CD4-positive, alpha-beta T cell treated with Interleukin-17A for 4 hours (primary cell): ENCODE results near the gene BRSK2.

ENCODE experiments used
- DNase-seq: peaks from one replicate; pipeline ENCODE4 v3.0.0-alpha.2; 2020; ENCODE audit warnings: mixed read lengths

Gene BRSK2

DNA sequence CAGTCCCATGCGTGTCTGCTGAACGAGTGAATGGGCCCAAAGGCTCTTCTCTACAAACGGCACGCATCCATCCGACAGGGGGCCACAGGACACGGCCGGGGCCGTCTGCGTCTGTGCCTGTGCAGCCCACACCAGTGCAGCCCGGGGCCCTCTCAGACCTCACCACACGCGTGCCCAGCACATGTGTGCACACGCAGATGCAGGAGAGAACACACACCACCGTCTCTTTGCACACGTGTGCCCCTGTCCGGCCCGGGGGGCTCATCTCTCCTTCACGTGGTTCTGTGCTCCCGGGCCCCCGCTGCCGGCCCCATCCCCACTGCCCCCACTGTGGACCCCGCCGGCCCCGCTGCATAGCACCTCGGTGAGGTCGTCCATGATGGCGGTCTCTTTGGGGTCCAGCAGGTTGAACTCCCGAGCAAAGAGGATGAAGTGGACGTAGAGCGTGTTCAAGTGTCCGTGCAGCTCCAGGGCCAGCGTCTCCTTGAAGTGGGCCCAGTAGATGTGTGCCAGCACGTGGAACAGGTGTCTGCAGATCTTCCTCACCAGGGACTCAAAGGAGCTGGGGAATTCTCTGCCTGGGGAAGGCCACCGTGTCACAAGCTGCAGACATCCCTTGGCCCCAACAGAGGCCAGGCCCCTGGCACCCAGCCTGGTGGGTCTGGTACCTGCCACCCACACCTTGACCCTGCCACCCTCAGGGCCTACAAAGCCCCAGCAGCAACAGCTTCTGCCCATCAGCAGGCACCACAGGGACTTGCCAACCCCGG lies 80.4 kb downstream of the BRSK2 start:
- no peak for DNase-seq

DNA sequence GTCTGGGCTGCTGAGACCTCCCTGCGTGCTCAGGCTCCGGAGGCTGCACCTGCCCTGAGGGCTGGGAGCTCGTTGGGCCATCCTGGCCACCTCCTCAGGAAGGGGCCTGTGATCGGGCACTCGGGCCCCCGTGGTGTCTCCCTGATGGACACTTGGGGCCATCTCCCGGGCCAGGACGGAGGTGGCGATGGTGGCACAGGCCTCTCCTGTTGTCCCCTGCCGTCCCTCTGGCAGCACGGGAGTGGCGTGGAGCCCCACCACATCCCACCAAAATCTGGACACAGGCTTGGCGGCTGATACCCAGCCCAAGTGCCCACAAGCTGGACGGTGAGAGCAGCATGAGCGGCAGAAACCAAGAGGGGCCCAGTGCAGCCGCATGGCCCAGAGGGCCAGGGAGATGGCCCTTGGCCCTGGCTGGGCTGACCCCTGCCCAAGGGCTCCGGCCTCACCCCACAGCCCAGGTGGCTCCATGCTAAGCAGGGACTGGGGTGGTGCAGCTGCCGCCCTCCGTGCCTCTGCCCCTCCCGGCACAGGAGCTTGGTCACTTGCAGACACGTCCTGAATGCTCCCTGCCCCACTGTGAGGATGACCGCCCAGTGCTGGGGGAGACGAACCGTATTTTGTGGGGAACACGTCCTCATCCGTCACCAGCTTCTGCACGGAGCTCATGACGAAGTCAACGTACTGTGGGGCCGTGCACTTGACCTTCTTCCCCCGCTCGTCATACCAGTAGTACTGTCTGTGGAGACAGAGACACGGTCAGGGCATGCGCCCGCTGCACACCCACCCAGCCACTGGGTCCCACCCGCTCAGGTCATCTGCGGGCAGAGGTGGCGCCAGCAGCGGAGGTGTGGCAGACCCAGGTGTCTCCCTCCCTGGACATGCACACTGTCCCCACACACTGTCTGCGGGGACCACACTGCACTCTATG lies 81.2 kb downstream of the BRSK2 start:
- DNase-seq, result no peak

DNA sequence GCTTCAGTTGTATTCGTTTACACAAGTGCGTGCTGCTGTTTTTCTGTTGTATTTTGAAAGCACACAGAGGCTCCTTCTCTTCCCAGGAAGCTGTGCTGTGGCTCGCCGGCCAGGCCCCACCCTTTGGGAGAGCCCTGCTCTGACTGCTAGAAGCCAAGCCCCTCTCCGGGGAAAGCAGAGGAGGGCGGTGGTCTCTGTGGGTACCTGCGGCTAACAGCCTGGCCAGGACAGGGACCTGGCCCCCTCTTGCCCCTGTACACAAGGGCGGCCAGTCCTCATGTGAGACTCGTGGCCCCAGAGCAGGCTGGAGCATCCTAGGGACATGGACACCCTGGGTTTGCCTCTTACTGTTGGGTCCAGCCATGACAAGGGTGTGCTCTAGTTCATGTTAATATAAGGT lies 82.0 kb downstream of the BRSK2 start:
- DNase-seq, result no peak

DNA sequence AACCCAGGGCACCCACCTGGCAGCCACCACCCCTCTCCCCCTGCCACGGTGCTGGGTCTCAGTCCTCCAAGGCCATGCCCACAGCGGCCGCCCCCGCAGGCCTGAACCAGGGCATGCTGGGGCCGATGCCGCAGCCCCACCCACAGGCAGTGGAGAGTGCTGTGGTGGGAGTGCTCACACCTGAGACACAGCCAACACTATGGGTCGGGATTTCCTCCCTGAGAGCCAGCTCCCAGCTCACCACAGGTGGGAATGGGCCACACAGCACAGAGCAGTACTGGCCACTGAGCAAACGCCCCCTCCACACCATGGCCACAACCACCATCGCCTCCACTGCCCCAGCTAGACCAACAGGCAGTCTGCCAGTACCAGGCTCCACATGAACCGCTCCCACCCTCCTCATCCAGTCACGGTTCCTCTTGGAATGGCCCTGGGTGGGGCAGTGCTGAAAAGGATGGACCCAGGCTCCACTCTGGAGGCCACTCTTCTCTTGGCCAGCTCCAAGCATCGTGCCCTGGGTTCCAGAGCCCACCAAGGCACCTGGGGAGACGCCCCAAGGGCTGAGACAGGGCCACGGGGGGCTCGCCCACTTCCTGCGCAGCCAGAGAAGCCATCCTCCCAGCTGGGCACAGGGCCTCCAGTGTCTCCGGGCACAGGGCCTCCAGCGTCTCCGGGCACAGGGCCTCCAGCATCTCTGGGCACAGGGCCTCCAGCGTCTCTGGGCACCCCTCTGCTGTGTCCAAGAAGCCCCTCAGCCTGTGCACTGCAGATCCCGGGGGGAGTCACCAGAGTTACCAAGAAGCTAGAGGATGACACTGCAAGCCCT lies 82.7 kb downstream of the BRSK2 start:
- no peak for DNase-seq

DNA sequence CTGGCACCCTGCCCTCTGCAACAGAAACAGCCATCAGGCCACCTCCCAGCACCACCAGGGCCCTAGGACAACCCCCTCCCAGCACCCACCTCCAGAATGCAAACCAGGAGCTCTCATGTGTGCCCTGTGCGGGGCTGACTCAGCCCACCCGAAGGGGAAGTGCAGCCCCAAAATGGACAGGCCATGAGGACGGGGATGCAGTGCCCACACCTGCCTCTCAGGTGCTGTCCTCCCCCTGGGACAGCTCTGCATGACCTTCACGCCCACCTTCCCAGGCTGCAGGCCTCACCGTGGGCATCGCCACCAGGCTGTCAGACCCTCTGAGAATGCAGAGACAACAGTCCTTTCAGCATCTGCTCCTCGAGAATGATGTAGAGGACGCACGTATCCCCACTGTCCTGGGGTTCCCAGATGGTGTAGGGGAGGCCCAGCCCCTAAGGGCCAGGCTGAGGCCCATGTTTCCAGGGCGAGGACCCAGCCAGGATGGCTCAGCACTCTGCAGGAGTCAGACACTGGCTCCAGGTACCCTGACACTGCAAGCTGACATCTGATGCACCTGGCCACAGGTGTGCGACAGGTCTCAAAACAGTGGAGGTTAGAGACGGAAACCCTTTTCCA lies 83.4 kb downstream of the BRSK2 start:
- DNase-seq, result no peak

DNA sequence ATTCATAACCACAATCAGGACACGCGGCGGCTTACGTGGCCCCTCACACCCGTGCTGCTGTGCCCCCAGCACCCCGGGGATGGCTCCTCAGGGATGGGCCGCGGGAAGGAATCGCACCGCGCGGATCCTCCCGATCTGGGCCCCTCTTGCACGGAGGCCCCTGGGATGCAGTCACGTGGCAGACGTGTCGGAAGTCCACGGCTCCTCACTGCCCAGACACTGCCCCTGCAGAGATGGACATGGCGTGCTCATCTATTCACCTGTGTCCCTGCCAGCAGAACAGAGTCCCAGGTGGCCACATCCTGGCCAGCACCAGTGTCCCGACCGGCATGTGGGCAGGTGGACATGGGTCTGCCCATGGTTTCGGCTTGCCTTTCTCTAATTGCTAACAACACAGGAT lies 84.1 kb downstream of the BRSK2 start:
- DNase-seq, result no peak

DNA sequence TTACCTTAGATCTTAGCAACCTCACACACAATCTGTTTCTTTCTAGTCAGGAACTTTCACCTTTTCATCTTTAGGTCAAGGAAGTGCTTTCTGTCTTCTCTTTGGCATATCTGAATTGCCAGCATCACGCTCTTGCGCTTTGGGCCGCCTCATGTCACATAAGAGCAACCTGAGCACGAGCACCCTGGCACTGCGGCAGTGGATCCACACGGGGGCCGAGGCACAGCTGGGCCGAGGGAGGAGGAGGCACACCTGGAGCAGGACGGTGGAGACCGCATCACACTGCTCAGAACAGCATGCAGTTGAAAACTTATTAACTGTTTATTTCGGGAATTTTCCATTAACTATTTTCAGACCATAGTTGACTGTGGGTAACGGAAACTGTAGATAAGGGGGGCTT lies 86.1 kb downstream of the BRSK2 start:
- no peak for DNase-seq

DNA sequence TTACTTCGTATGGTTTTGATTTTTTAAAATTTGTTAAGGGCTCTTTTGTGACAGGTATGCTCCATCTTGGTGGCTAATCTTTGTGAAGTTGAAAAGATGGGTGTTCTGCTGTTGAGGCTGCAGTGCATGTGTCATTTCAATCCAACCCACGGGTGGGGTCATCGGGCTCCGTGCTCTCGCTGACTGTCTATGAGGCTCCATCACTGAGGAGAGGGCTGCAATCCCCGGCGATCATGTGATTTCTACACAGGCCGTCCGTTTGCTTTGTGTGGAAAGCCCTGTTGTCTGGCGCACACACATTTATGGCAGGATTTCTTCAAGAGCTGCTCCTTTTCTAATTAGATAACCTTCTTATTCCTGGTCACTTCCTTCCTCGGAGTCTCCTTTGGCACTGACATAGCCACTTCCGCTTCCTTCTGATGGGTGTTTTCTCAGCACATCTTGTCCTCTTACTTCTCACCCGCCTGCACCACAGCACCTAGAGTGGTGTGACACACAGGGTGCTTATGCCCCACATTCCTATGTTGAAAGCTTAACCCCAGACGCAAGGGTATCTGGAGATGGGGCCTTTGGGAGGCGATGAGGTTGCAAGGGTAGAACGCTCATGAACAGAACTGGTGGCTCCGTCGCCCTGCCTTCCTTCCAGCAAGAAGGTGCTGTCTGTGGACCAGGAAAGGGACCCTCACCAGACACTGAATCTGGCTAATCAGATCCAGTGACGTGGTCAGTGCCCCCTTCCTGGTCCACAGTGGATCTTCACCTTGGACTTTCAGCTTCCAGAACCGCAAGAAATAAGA lies 87.4 kb downstream of the BRSK2 start:
- DNase-seq, result no peak

DNA sequence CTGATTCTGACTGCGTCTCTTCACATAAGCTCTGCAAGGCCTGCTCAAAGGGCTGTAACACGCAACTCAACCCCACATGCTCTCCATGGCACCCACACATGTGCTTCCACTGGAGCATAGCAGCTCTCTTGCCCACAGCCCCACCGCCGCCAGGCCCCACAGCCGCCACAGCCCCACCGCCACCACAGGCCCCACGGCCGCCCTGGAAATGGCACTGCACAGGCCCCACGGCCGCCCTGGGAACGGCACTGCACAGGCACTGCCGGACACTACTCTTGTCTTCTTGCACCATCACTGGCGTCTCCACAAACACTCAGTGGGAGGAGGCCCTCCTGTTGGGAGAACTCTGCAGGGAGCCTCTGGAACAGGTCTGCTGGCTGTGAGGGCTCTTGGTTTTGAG lies 88.3 kb downstream of the BRSK2 start:
- no peak for DNase-seq

DNA sequence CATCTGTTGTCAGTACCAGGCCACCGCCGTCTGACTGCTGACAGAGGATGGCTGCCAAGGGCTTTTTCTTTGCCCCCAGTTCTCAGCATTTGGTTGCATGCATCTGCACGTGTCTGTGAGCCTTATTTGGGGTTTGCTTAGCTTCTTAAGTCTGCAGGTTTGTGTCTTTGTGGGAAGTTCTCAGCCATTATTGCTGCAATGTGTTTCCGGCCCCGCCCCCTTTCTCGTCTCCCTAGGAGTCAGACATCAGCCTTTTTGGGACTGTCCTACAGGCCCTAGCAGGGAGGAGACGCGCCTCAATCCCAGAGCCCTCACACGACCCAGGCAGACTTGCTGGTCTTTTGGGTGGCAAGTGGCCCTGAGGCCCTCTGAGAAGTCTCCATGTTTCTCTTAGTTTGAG lies 88.8 kb downstream of the BRSK2 start:
- DNase-seq, result no peak

DNA sequence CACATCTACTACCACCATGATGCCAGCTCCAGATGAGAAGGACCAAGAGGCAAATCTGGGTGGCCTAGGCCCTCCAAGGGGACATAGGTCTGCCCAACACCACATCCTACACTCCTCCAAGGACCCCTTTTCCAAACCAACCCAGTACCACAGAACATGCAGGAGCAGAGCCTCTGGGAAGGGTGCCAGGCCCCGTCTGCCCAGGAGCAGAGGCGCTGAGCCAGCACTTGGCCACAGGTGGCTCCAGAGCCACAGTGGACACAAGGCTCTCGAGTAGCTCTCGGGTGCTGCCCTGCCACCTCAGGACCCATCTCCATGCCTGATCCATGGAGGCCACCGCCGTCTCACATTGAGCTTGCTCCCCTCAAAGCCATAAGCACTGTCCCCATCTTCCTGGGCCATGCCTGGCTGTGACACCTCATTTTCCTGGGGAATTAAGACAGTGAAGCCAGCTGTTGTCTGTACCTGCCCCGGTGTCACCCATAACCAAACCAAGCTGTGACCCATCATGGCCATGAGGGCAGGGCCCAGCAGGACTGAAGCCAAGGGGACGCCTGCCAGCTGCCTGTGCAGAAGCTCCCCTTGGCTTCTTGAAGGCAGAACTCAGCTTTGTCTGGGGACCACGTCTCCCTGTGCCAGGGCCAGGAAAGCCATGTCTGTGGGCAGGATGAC lies 89.4 kb downstream of the BRSK2 start:
- no peak for DNase-seq

DNA sequence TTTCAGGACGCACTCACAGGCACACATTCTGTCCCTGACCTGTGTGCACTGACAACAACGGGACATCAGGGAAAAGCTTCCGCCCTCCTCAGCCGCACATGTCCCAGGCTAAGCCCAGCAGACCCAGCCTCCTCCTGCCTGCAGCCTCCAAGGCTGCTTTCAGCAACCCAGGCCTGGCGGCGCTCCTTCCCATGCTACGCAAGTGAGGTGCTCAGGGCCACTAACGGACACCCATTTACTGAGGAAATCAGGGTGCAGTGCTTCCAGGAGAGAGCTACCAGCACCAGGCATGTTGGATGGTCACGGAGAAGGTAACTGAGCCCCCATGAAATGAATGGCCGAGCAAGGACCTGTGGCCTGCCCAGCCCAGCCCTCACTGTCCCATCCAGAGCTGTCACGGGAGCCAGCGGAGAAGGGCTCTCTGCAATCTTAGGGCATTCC lies 90.0 kb downstream of the BRSK2 start:
- DNase-seq, result no peak

DNA sequence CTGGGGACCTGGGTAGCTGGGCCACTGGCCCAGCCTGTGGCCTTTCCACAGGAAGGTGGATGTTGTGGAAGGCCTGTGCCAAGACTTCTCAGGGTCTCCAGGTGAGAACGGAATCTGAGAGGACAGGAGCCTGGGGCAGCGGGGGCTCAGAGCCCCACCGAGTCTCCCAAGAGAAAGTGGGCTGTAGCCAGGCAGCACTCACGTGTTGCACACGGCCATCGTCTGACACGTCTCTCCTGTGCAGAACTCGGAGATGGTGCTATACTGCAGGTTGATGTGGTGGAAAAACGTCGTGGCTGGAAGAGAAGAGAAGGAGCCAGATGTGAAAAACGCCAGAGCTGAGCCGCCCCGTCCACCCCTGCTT lies 90.4 kb downstream of the BRSK2 start:
- no peak for DNase-seq

DNA sequence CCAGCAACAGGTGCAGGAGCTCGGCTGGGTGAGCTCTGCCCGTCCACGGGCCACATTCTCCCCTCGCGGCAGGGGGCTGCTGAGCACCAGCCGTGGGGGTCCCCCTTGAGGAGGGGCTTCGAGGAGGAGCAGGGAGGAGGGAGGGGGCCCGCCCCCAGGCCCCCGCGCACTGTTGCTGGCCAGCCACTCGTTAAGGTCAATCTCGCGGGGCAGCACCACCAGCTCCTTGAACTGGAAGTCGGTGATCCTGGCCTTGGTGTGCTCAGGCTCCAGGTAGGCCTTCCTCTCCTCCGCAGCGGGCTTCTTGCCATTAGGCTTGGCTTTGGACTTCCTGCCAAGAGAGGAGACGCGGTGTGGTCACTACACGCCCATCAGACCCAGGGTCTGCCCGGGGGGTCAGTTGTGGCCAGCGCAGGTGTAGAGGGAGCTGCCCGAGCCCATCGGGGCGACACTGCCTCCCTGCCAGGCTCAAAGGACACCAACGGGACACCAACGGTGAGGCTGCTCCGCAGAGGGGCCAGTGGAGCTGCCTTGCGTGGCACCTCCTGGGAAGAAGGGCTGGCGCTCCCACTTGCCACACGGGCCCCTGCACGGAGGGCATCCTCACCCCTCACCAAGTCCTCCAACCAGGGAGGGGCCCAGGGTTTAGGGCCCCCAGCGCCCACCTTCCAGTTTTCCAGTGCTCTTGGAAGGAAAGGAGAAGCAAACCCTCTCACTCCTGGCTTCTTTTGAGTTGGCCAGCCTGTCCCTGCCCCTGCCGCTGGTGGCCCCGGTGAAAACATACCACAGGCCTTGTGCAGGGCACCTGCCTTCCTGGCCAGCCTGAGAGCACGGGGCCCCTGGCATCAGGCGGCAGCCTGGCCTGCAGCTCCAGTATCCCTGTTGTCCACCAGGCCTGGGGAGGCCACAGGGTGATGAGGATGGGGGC lies 91.1 kb downstream of the BRSK2 start:
- DNase-seq, result no peak

DNA sequence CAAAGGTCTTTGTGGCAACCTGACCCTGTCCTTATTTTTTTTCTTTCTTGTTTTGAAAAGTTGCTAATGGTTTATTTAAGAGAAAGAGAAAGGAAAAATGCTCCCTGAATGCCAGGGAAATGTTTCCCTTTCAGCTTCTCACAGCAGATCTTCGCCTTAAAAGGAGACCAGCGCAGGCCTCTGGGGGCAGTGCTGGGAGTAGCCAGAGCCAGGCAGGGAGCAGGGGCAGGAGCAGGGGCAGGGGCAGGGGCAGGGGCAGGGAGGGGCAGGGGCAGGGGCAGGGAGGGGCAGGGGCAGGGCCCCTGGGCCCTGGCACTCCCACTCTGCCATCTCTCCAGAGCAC lies 91.7 kb downstream of the BRSK2 start:
- no peak for DNase-seq

DNA sequence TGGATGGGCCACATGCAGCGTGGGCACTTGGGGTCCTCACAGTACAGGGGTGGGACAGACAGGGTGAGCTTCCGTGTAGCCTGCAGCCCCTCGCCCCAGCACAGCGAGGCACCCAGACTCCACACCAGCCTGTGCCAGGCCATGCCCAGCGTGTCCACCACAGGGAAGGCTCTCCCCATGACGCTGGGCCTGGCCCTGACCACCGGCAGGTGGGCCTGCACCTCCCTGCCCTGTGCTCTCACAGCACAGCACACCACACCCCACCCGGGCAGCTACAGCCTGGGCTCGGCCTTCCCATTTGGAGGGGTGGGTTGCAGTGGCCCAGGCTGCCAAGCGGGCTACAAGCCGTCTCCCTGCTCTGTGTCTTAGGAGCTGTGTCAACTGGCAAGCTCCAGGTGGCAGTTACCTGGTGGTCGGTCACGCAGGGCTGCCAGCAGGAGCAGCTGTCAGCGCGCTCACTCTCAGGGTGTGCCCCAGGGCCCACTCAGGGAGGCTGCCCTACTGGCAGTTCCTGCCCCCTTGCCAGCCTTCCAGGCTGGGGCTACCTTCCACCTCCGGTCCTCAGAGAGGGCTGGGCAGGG lies 92.2 kb downstream of the BRSK2 start:
- no peak for DNase-seq

DNA sequence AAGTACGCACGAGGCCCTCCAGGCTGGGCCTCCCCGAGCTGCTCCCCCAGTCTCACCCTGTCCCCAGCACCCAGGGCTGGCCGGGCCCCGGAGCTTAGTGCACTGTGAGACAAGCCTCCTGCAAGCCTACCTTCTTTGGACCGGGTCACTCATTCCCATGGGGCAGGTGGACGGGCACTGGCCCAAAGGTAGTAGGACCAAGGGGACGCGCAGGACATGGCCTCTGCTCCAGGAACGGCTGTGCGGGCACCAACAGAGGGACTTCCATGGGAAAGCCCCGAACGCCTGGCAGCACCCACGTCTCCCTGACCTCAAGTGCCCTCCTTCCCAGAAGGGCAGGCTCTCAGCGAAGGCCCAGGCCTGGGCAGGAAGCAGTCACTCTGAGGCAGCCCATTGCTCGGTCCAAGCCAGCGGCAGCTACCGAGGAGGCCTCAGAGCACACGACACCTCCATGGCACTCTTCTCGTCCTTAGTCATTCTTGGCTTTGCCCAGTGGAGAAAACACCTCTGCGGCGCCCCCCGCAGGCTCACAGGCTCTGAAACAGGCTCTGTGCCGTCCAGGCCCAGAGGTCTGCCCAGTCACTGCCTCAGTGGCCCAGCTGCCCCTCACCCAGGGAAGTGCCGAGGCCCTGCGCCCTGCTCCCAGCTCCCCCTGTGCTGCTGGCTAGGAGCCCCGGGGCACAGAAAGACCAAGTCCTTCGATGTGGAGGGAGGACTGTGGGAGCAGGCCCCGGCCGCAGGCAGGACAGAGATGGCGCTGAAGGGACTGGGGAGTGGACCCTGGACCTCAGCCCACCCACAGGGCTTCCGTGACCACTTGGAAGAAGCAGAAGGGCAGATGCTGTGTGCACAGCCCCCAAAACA lies 93.1 kb downstream of the BRSK2 start:
- no peak for DNase-seq

DNA sequence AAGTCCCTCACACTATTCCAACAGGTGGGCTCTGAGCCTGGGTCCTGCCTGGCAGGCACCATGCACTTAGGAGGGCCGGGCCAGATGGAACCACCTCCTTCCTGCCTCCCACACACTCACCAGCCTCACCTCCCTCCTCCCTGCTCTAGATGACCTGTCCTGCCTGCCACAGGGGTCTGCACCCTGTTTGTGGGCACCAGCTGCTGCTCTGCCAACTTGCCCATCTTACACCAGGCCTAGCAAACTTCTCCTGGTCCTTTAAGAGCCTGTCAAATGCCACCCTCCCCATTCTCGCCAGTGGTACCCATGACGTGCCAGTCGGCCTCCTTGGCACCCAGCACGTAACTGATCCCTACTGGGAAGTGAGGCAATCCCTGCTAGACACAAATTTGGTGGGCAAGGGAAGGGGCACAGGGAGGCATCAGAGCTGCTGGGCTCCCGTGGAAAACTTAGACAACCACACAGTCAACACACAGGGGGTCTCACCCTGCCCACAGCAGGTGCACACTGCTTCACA lies 93.8 kb downstream of the BRSK2 start:
- DNase-seq, result no peak
